ENCODE results near the gene PLA2G6. TPM values are rescaled to one million over a fixed set of nuclear protein-coding genes. Genes with fewer than 3 reads are reported as not detected.

Gene PLA2G6
- total and polyA plus RNA-seq, 12 donors: 6.9 to 324 (median 72.6) TPM

GRCh38 chr22:38191731-38192474 lies 10.3 kb upstream of the PLA2G6 start:
- Histone ChIP-seq H3K4me3 (no peak overlapping the region), H3K9me3 (replicated peaks in 1 of 3) (no peaks in the 10 kb centered on the region), H3K27me3 (no peaks in the 10 kb centered on the region), H3K4me1 (replicated peaks in 1 of 2) (peaks cover 10 to 15% of the 10 kb centered on the region in 2 donors), H3K36me3 (replicated peaks in 1 of 2) (no peaks in the 10 kb centered on the region), H3K27ac (no peak overlapping the region)
- TF ChIP-seq CTCF (IDR thresholded peaks at IDR 0.05): no peak
- TF ChIP-seq POLR2A (IDR thresholded peaks at IDR 0.05): no peak
- no peak for DNase-seq
- WGBS, 4 donors: 75 to 80% (median 77%) methylated on average over 10 of the region's 10 CpGs
- intact Hi-C loops (cut with DNase I): no loop called here

GRCh38 chr22:38191055-38191454 lies 9.4 kb upstream of the PLA2G6 start:
- no peak for DNase-seq
- Histone ChIP-seq H3K36me3 (replicated peaks in 1 of 2) (no peaks in the 10 kb centered on the region), H3K27me3 (no peaks in the 10 kb centered on the region), H3K4me3 (no peak overlapping the region), H3K4me1 (replicated peaks in 1 of 2) (peaks cover 10 to 15% of the 10 kb centered on the region in 2 donors), H3K9me3 (replicated peaks in 1 of 3) (no peaks in the 10 kb centered on the region), H3K27ac (no peak overlapping the region)
- 91 to 94% (median 93%) methylated on average over 12 to 14 of the region's 14 CpGs for WGBS, 4 donors
- TF ChIP-seq POLR2A (IDR thresholded peaks at IDR 0.05): no peak
- no peak for TF ChIP-seq CTCF (IDR thresholded peaks at IDR 0.05)
- intact Hi-C loops (cut with DNase I): no loop called here

GRCh38 chr22:38190581-38190980 lies 9.0 kb upstream of the PLA2G6 start:
- 60 to 67% (median 63%) methylated on average over 6 of the region's 6 CpGs for WGBS, 4 donors
- intact Hi-C loops (cut with DNase I): no loop called here

GRCh38 chr22:38189104-38189503 lies 7.5 kb upstream of the PLA2G6 start:
- 69 to 77% (median 75%) methylated on average over 3 of the region's 3 CpGs for WGBS, 4 donors
- intact Hi-C loops (cut with DNase I): no loop called here

More at GRCh38 chr22:38190581-38190980, 9.0 kb upstream of the PLA2G6 start:
- Histone ChIP-seq H3K4me1 (replicated peaks in 1 of 2) (peaks cover 10 to 15% of the 10 kb centered on the region in 2 donors), H3K36me3 (replicated peaks in 1 of 2) (no peaks in the 10 kb centered on the region), H3K9me3 (replicated peaks in 1 of 3) (no peaks in the 10 kb centered on the region), H3K27me3 (no peaks in the 10 kb centered on the region), H3K27ac (no peak overlapping the region), H3K4me3 (no peak overlapping the region)
- DNase-seq: no peak
- TF ChIP-seq POLR2A (IDR thresholded peaks at IDR 0.05) (no peak), CTCF (IDR thresholded peaks at IDR 0.05) (no peak)

More at GRCh38 chr22:38189104-38189503, 7.5 kb upstream of the PLA2G6 start:
- H3K36me3 ChIP-seq (replicated peaks in 1 of 2): no peaks in the 10 kb centered on the region
- no peaks in the 10 kb centered on the region for H3K27me3 ChIP-seq
- no peak overlapping the region for H3K27ac ChIP-seq
- TF ChIP-seq POLR2A (IDR thresholded peaks at IDR 0.05) (no peak), CTCF (IDR thresholded peaks at IDR 0.05) (no peak)
- H3K4me3 ChIP-seq: no peak overlapping the region
- H3K9me3 ChIP-seq (replicated peaks in 1 of 3): no peaks in the 10 kb centered on the region
- no peak for DNase-seq
- H3K4me1 ChIP-seq (replicated peaks in 1 of 2): peaks cover 6 to 10% of the 10 kb centered on the region in 2 donors

Measured in adrenal gland (tissue), 12 donors.